NCI-H748 (cell line): ENCODE data around the gene SLC29A1.

Experiments used
- DNase-seq: peaks from one replicate; lab custom pipeline; 2025; ENCODE audit not compliant: unreplicated experiment; lab: John Stamatoyannopoulos, UW

The SLC29A1 gene

GRCh38 chr6:44253307-44254101, 30.1 kb downstream of the SLC29A1 start:
- DNase-seq: peak; percentile 51

- no peak for DNase-seq
Measured at GRCh38 chr6:44254191-44255104, 31.1 kb downstream of the SLC29A1 start.

- no peak for DNase-seq
Measured at GRCh38 chr6:44255105-44255808, 31.9 kb downstream of the SLC29A1 start.

GRCh38 chr6:44255871-44256774, 32.7 kb downstream of the SLC29A1 start:
- no peak for DNase-seq

GRCh38 chr6:44256775-44257024, 33.3 kb downstream of the SLC29A1 start:
- DNase-seq: no peak

- peak; percentile 88 for DNase-seq
Measured at GRCh38 chr6:44257025-44257752, 33.8 kb downstream of the SLC29A1 start, which contains the start of gene SLC35B2. Gene SLC35B2, minus strand, starts transcription at chr6:44257528. Its CDS starts 118 bp downstream, at chr6:44257410.

- DNase-seq: no peak
Measured at GRCh38 chr6:44257753-44258324, 34.4 kb downstream of the SLC29A1 start.

- DNase-seq: no peak
Measured at GRCh38 chr6:44258325-44258863, 35.0 kb downstream of the SLC29A1 start.

- DNase-seq: no peak
Measured at GRCh38 chr6:44258921-44259320, 35.5 kb downstream of the SLC29A1 start.

GRCh38 chr6:44260011-44260410, 36.6 kb downstream of the SLC29A1 start:
- no peak for DNase-seq

- DNase-seq: no peak
Measured at GRCh38 chr6:44260451-44261297, 37.3 kb downstream of the SLC29A1 start.

- no peak for DNase-seq
Measured at GRCh38 chr6:44261581-44261980, 38.2 kb downstream of the SLC29A1 start.

GRCh38 chr6:44262467-44263353, 39.3 kb downstream of the SLC29A1 start:
- no peak for DNase-seq

GRCh38 chr6:44263354-44264100, 40.1 kb downstream of the SLC29A1 start:
- DNase-seq: no peak

- no peak for DNase-seq
Measured at GRCh38 chr6:44264154-44265006, 41.0 kb downstream of the SLC29A1 start.
